ENCODE data around the gene KIF23. TPM values are rescaled to one million over a fixed set of nuclear protein-coding genes. Genes with fewer than 3 reads are reported as not detected.

The KIF23 gene
- total RNA-seq, 4 donors from 2014 or later: 2.7 to 8.5 (median 6.9) TPM

GRCh38 chr15:69466733-69467132, 52.6 kb downstream of the KIF23 start:
- Histone ChIP-seq H3K4me1 (peaks cover 32% of the 10 kb centered on the region), H3K4me3 (no peak overlapping the region), H3K27me3 (no peaks in the 10 kb centered on the region), H3K36me3 (no peaks in the 10 kb centered on the region), H3K27ac (no peak overlapping the region), H3K9me3 (no peaks in the 10 kb centered on the region)
- TF ChIP-seq POLR2A (IDR thresholded peaks at IDR 0.05) (no peak), POLR2AphosphoS5 (IDR thresholded peaks at IDR 0.05) (no peak), CTCF (IDR thresholded peaks at IDR 0.05) (no peak), EP300 (IDR thresholded peaks at IDR 0.05) (no peak)
- no peak for DNase-seq (ENCODE audit: low spot score in 2 of 2)
- 71% methylated on average over 2 of the region's 2 CpGs for WGBS

- H3K9me3 ChIP-seq: no peaks in the 10 kb centered on the region
- peak in 1 of 2 donors; percentile 48 for DNase-seq (ENCODE audit: low spot score in 2 of 2)
- no peaks in the 10 kb centered on the region for H3K27me3 ChIP-seq
- peaks cover 25% of the 10 kb centered on the region for H3K4me1 ChIP-seq
- no peaks in the 10 kb centered on the region for H3K36me3 ChIP-seq
- no peak overlapping the region for H3K27ac ChIP-seq
- 73% methylated on average over 9 of the region's 11 CpGs for WGBS
- TF ChIP-seq POLR2A (IDR thresholded peaks at IDR 0.05) (no peak), CTCF (IDR thresholded peaks at IDR 0.05) (no peak), EP300 (IDR thresholded peaks at IDR 0.05) (no peak), POLR2AphosphoS5 (IDR thresholded peaks at IDR 0.05) (no peak)
- no peak overlapping the region for H3K4me3 ChIP-seq
These were observed 53.5 kb downstream of the KIF23 start for GRCh38 chr15:69467636-69468035.

- Histone ChIP-seq H3K4me3 (no peak overlapping the region), H3K9me3 (no peaks in the 10 kb centered on the region), H3K4me1 (peaks cover 20% of the 10 kb centered on the region), H3K36me3 (no peaks in the 10 kb centered on the region), H3K27ac (peak overlapping the region; percentile 48), H3K27me3 (no peaks in the 10 kb centered on the region)
- DNase-seq (ENCODE audit: low spot score in 2 of 2): peak in 1 of 2 donors; percentile 66
- whole genome bisulfite sequencing: 62% methylated on average over 18 of the region's 19 CpGs
- no peak for TF ChIP-seq POLR2AphosphoS5 (IDR thresholded peaks at IDR 0.05)
- no peak for TF ChIP-seq CTCF (IDR thresholded peaks at IDR 0.05)
- no peak for TF ChIP-seq POLR2A (IDR thresholded peaks at IDR 0.05)
- no peak for TF ChIP-seq EP300 (IDR thresholded peaks at IDR 0.05)
These were observed 54.3 kb downstream of the KIF23 start for GRCh38 chr15:69468241-69469121.

GRCh38 chr15:69469467-69470201, 55.5 kb downstream of the KIF23 start:
- DNase-seq (ENCODE audit: low spot score in 2 of 2): peak in 1 of 2 donors; percentile 35
- no peak overlapping the region for H3K4me3 ChIP-seq
- H3K27me3 ChIP-seq: no peaks in the 10 kb centered on the region
- TF ChIP-seq POLR2A (IDR thresholded peaks at IDR 0.05) (no peak), POLR2AphosphoS5 (IDR thresholded peaks at IDR 0.05) (no peak), EP300 (IDR thresholded peaks at IDR 0.05) (no peak), CTCF (IDR thresholded peaks at IDR 0.05) (no peak)
- no peak overlapping the region for H3K27ac ChIP-seq
- WGBS: 95% methylated on average over 6 of the region's 8 CpGs
- H3K4me1 ChIP-seq: peaks cover 19% of the 10 kb centered on the region
- no peaks in the 10 kb centered on the region for H3K36me3 ChIP-seq
- no peaks in the 10 kb centered on the region for H3K9me3 ChIP-seq

- H3K4me1 ChIP-seq: peaks cover 11% of the 10 kb centered on the region
- H3K27me3 ChIP-seq: no peaks in the 10 kb centered on the region
- 89% methylated on average over 5 of the region's 5 CpGs for WGBS
- DNase-seq (ENCODE audit: low spot score in 2 of 2): peak in 1 of 2 donors; percentile 7
- no peaks in the 10 kb centered on the region for H3K9me3 ChIP-seq
- no peak overlapping the region for H3K27ac ChIP-seq
- H3K36me3 ChIP-seq: no peaks in the 10 kb centered on the region
- H3K4me3 ChIP-seq: no peak overlapping the region
- no peak for TF ChIP-seq CTCF (IDR thresholded peaks at IDR 0.05)
- no peak for TF ChIP-seq POLR2A (IDR thresholded peaks at IDR 0.05)
- TF ChIP-seq POLR2AphosphoS5 (IDR thresholded peaks at IDR 0.05): no peak
- TF ChIP-seq EP300 (IDR thresholded peaks at IDR 0.05): no peak
These were observed 57.9 kb downstream of the KIF23 start for GRCh38 chr15:69472046-69472445.
